HG03064 (cell line): ENCODE measurements around the gene NKAIN2.

Experiments used
- ATAC-seq: cut with Tn5 transposase; IDR thresholded peaks from one replicate; pipeline ENCODE4 v1.9.1; 2021; ENCODE audit warnings: low read depth; ENCODE audit not compliant: unreplicated experiment

The NKAIN2 gene

GRCh38 chr6:124859366-124859765 lies 1055.7 kb downstream of the NKAIN2 start:
- no peak for ATAC-seq

DNA sequence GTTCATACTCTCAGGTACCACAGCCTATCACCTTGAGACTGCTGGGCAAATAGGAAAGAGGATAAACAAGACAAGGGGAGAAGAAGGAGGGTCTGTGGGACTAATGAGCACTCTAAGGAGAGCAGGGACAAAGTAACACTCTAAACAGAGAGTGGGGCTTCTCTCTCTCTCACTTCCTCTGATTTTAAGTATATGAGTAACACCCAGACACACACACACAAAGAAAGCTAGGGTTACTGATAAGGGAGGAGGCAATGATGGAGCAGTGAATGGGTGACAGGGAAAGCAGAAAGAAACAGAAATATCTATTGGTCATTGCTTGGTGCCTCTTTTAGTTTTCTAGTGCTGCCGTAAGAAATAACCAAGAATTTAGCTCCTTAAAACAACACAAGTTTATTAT lies 1062.4 kb downstream of the NKAIN2 start:
- no peak for ATAC-seq

DNA sequence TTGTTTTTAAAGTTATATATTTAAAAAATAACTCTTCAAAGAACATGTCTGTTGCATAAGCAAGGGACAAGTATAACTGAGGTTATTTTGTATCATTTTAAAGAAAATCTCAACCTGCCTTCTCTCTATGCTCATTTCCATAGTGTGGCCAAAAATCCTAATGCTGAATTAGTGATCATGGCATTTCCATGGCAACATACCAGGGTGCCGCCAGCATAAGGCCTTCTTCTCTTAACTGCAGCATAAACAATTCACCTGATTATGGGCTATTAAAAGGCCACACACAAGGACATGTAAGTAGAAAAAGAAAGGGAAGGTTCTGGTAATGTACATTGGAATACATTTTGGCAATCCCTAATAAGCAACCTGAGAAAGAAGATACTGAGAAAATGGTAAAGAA lies 1063.5 kb downstream of the NKAIN2 start:
- ATAC-seq = no peak

DNA sequence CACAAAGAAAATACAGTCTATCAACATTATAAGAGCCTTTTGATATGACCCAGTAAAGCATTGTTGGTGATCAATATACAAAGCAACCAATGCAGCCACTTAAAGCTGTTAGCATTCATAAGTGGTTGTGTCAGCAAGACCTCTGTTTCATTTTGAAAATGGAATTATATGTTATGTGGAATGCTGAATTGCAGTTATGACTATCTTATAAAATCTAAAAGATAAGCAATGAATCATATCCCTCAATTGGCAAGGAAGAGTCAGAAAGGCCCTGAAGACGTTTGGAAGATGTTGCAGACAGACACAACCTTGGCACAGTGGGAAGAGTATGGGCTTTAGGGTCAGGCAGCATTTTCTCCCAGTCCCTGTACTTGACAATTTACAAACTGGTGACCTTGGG lies 1064.8 kb downstream of the NKAIN2 start:
- ATAC-seq = no peak

GRCh38 chr6:124869416-124869815 lies 1065.8 kb downstream of the NKAIN2 start:
- ATAC-seq = no peak

- ATAC-seq = no peak
Observed at GRCh38 chr6:124870611-124871459, 1067.2 kb downstream of the NKAIN2 start.

DNA sequence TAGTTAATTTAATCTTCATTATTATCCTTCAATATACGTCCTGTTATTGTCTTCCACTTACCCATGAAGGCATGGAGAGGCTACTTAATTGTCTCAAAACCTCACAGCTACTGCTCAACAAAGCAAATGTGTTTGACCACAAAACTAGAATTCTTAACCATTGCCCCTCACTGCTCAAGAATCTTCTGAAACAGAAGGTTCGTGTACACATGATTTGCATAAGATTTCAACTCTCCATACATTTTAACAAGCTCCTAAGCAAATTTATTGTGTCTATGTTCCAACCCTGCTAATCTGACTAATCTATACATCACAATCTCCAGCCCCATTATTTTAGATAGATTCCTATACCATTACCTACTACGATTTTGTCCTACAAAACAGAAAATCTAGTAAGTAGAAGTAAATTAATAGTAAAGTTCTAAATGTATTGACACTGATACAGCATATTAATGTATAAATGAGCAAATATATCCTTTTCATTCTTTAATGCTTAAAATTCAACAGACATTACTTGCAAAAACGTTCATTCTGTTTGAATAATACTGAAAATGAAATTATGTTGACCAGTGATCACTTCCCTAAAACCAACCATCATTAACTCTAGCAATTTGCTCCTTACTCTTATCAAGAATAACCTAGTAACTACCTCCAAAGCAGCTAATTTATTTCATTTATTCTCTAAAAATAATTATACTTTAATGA lies 1068.8 kb downstream of the NKAIN2 start:
- ATAC-seq = no peak

DNA sequence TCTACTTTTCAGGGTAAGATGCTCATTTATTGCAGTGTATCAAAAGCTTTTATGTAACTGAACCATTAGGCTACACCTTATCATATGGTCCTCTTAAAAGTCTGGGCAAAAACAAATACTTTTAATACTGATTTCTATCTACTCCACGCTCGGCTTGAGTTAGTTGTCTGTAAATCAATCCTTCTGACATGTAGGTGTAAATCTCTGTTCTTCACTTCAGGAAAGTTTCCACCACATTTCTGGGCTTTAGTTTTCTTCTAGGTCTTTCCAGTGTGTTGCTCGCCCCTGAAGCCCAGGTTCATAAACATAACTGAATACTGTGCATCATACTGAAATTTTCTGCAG lies 1069.4 kb downstream of the NKAIN2 start:
- no peak for ATAC-seq
